Parathyroid adenoma (tissue), 2 donors: ENCODE measurements around the gene CLEC4E.
"Not testable (repeated sequence)": the region's sequence is repeated elsewhere in the genome, so short reads cannot be mapped to it uniquely, and the experiment has no call there.

Source experiments
- H2AFZ ChIP-seq: fragments of 300-600 bp; sonication (generic); one replicate; pipeline ENCODE4 v1.7.0; 2017; ENCODE audit warnings: antibody characterized with exemption, mild to moderate bottlenecking
- H3K27ac ChIP-seq: fragments of 300-600 bp; sonication (generic); one replicate; pipeline ENCODE4 v1.7.0; 2017
- H3K27me3 ChIP-seq: fragments of 300-600 bp; sonication (generic); one replicate; pipeline ENCODE4 v1.7.0; 2017; ENCODE audit warnings: low read length; ENCODE audit not compliant: control insufficient read depth, insufficient read depth
- H3K36me3 ChIP-seq: fragments of 300-600 bp; sonication (generic); one replicate; pipeline ENCODE4 v1.7.0; 2017; ENCODE audit warnings: low read length; ENCODE audit not compliant: control insufficient read depth, insufficient read depth
- H3K4me1 ChIP-seq: fragments of 300-600 bp; sonication (generic); one replicate; pipeline ENCODE4 v1.7.0; 2017; ENCODE audit warnings: control low read depth
- H3K4me2 ChIP-seq: fragments of 300-600 bp; sonication (generic); one replicate; pipeline ENCODE4 v1.7.0; 2017; ENCODE audit warnings: low read length
- H3K4me3 ChIP-seq: fragments of 300-600 bp; sonication (generic); one replicate; pipeline ENCODE4 v1.7.0; 2017; ENCODE audit warnings: low read depth, low read length
- H3K79me2 ChIP-seq: fragments of 300-600 bp; sonication (generic); one replicate; pipeline ENCODE4 v1.7.0; 2017; ENCODE audit warnings: control low read depth
- H3K9ac ChIP-seq: fragments of 300-600 bp; sonication (generic); one replicate; pipeline ENCODE4 v1.7.0; 2017; ENCODE audit warnings: mild to moderate bottlenecking
- H3K9me3 ChIP-seq: fragments of 300-600 bp; sonication (generic); one replicate; pipeline ENCODE4 v1.7.0; 2017; ENCODE audit warnings: low read length; ENCODE audit not compliant: control insufficient read depth
- CTCF ChIP-seq: fragments of 300-600 bp; sonication (generic); IDR thresholded peaks from one replicate; pipeline ENCODE4 v1.7.0; 2017; ENCODE audit warnings: antibody characterized with exemption, mild to moderate bottlenecking
- donor health status: primary hyperparathyroidism.

Gene CLEC4E

GRCh38 chr12:8499616-8500015 lies 41.1 kb downstream of the CLEC4E start:
- Histone ChIP-seq H3K27ac (no peak overlapping the region), H3K27me3 (no peaks in the 10 kb centered on the region), H3K9me3 (no peaks in the 10 kb centered on the region), H3K4me2 (no peak overlapping the region), H3K36me3 (no peaks in the 10 kb centered on the region), H3K4me1 (no peaks in the 10 kb centered on the region), H2AFZ (no peak overlapping the region), H3K79me2 (no peaks in the 10 kb centered on the region), H3K4me3 (no peak overlapping the region), H3K9ac (no peak overlapping the region)
- TF ChIP-seq CTCF, result no peak

GRCh38 chr12:8496074-8496473 lies 44.6 kb downstream of the CLEC4E start:
- not testable (repeated sequence) for H3K4me1 ChIP-seq

GRCh38 chr12:8495671-8496070 lies 45.0 kb downstream of the CLEC4E start:
- H3K4me1 ChIP-seq, H3K9me3 ChIP-seq, H3K36me3 ChIP-seq, H3K79me2 ChIP-seq, H3K9ac ChIP-seq, H3K4me3 ChIP-seq, H3K27me3 ChIP-seq, H3K4me2 ChIP-seq, H3K27ac ChIP-seq, H2AFZ ChIP-seq: not testable (repeated sequence)

More at GRCh38 chr12:8496074-8496473, 44.6 kb downstream of the CLEC4E start:
- H3K79me2 ChIP-seq, H3K4me3 ChIP-seq, H3K27me3 ChIP-seq, H3K36me3 ChIP-seq, H3K4me2 ChIP-seq, H3K9me3 ChIP-seq, H3K9ac ChIP-seq, H3K27ac ChIP-seq, H2AFZ ChIP-seq: not testable (repeated sequence)

- H3K79me2 ChIP-seq, result no peaks in the 10 kb centered on the region
- H2AFZ ChIP-seq, result no peak overlapping the region
- no peaks in the 10 kb centered on the region for H3K4me1 ChIP-seq
- H3K27ac ChIP-seq, result no peak overlapping the region
- H3K36me3 ChIP-seq, result no peaks in the 10 kb centered on the region
- H3K9ac ChIP-seq, result no peak overlapping the region
- TF ChIP-seq CTCF, result no peak
- H3K9me3 ChIP-seq, result no peaks in the 10 kb centered on the region
- H3K4me2 ChIP-seq, result no peak overlapping the region
- H3K4me3 ChIP-seq, result no peak overlapping the region
- H3K27me3 ChIP-seq, result no peaks in the 10 kb centered on the region
These were observed 47.6 kb downstream of the CLEC4E start for GRCh38 chr12:8493084-8493483.

GRCh38 chr12:8491646-8492530 lies 48.8 kb downstream of the CLEC4E start:
- no peak overlapping the region for H3K4me2 ChIP-seq
- H3K27ac ChIP-seq, result no peak overlapping the region
- H3K4me3 ChIP-seq, result no peak overlapping the region
- no peaks in the 10 kb centered on the region for H3K9me3 ChIP-seq
- no peak overlapping the region for H2AFZ ChIP-seq
- H3K27me3 ChIP-seq, result no peaks in the 10 kb centered on the region
- no peak overlapping the region for H3K9ac ChIP-seq
- no peaks in the 10 kb centered on the region for H3K4me1 ChIP-seq
- TF ChIP-seq CTCF, result no peak
- no peaks in the 10 kb centered on the region for H3K79me2 ChIP-seq
- H3K36me3 ChIP-seq, result no peaks in the 10 kb centered on the region
